Psoas muscle (tissue), 8 donors: Measurements from ENCODE around the gene KIAA1755. TPM values are rescaled to one million over a fixed set of nuclear protein-coding genes. Genes with fewer than 3 reads are reported as not detected.

Experiments
- ATAC-seq, 4 donors: fragments of 200-7000 bp; cut with Tn5 transposase; one replicate each; pipeline ENCODE4 v1.9.1; 2020; ENCODE audit warnings: moderate library complexity in 3 of 4, mild to moderate bottlenecking in 2 of 4
- DNase-seq, 2 donors: peaks; one replicate each; pipeline ENCODE4 v3.0.0-alpha.2; 2020
- H3K27ac ChIP-seq: fragments of 200-600 bp; one replicate; pipeline ENCODE4 v1.8.0; 2022
- H3K27me3 ChIP-seq, 3 donors: fragments of 200-600 bp in 1 of 3; one replicate each; pipeline versions ENCODE4 v1.6.1 to v1.8.0; 2013 to 2022; ENCODE audit warnings: low read length in 2 of 3, mild to moderate bottlenecking in 2 of 3, moderate library complexity in 1 of 3; ENCODE audit not compliant: insufficient read depth in 3 of 3
- H3K36me3 ChIP-seq, 2 donors: fragments of 200-600 bp in 1 of 2; one replicate each; pipeline versions ENCODE4 v1.6.1 to v1.8.0; 2013 to 2022; ENCODE audit warnings: low read depth in 1 of 2, mild to moderate bottlenecking in 1 of 2, moderate library complexity in 1 of 2; ENCODE audit not compliant: insufficient read depth in 1 of 2
- H3K4me1 ChIP-seq: fragments of 200-600 bp; one replicate; pipeline ENCODE4 v1.8.0; 2022
- H3K4me3 ChIP-seq: fragments of 200-600 bp; one replicate; pipeline ENCODE4 v1.8.0; 2022; ENCODE audit warnings: mild to moderate bottlenecking
- H3K9me3 ChIP-seq: fragments of 200-600 bp; one replicate; pipeline ENCODE4 v1.8.0; 2022
- WGBS, 3 donors: extraction: QIAGEN DNeasy Blood & Tissue Kit; methylation state at CpG; one replicate each; pipeline versions ENCODE4 v1.1.6 to v1.1.7; 2013; 5-methylcytosine and 5-hydroxymethylcytosine counted together
- intact Hi-C, 2 donors: fragments of 100-400 bp; cut with DNase I; formaldehyde crosslinking; loops; one replicate each; pipeline versions ENCODE4 v1.11.0 to v1.14.2; 2022
- polyA plus RNA-seq, 3 donors: library from polyadenylated mRNA; stranded (reverse); fragments of 200-250 nt; gene quantifications; one replicate each; pipeline ENCODE4 v1.2.3, GENCODE V29; 2013
- total RNA-seq, 4 donors: library from RNA; stranded (reverse); fragmentation: NEBNext Ultra II Directional in 2 of 4; extraction: Animal tissue kit (Norgen Biotek cat#: 25700) in 2 of 4; gene quantifications; one replicate each; pipeline versions ENCODE4 v1.2.1 to v1.2.4, GENCODE V29; 2021 to 2023
- TF ChIP-seq, protein P1 (sequence below): fragments of 200-600 bp; IDR thresholded peaks from one replicate; pipeline ENCODE4 v1.8.0; 2022; ENCODE audit warnings: antibody characterized with exemption
- donor health status: healthy with polysubstance abuse.
- donor health status: DM: no; HTN: no; CAD: no; lungs with moderate emphysema.
- donor health status: Bipolar disorder and iron deficiency.
- donor health status: healthy.
- donor health status: DM: yes; HTN: yes; CAD: no.
- donor health status: DM: no; HTN: no; CAD: no.
- donor health status: DM: no; HTN: no; CAD: no.
- donor health status: DM: yes; HTN: yes; CAD: no.

The KIAA1755 gene
- total and polyA plus RNA-seq, 7 donors: 0.16 to 2.4 (median 0.29) TPM

DNA sequence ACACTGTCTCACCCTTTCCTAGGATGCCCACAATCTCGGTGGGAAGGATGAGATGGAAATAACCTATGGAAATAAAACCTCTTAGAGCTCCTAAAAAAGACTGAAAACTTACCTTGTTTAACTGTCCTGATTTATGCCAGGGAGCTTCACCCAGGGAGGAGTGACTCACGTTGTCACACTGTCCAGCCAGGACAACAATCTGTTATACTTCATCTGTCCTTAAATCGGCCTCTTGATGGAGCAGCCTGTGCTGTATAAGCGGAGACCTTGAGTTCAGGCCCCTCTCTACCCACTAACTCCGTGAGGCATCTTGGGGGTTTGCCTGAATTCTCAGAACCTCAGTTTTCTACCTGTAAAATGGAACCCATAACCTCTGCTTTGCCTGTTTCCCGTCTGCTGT lies 9.2 kb upstream of the KIAA1755 start:
- H3K4me3 ChIP-seq: no peak overlapping the region
- no peaks in the 10 kb centered on the region for H3K36me3 ChIP-seq
- DNase-seq (no peak), ATAC-seq (no peak)
- 77 to 88% (median 82%) methylated on average over 6 of the region's 6 CpGs for WGBS, 3 donors
- intact Hi-C loops: no loop called here
- H3K27ac ChIP-seq: no peak overlapping the region
- peaks cover 0 to 11% (median 0%) of the 10 kb centered on the region in 3 donors for H3K27me3 ChIP-seq
- H3K9me3 ChIP-seq: no peaks in the 10 kb centered on the region
- TF ChIP-seq, protein P1, sequence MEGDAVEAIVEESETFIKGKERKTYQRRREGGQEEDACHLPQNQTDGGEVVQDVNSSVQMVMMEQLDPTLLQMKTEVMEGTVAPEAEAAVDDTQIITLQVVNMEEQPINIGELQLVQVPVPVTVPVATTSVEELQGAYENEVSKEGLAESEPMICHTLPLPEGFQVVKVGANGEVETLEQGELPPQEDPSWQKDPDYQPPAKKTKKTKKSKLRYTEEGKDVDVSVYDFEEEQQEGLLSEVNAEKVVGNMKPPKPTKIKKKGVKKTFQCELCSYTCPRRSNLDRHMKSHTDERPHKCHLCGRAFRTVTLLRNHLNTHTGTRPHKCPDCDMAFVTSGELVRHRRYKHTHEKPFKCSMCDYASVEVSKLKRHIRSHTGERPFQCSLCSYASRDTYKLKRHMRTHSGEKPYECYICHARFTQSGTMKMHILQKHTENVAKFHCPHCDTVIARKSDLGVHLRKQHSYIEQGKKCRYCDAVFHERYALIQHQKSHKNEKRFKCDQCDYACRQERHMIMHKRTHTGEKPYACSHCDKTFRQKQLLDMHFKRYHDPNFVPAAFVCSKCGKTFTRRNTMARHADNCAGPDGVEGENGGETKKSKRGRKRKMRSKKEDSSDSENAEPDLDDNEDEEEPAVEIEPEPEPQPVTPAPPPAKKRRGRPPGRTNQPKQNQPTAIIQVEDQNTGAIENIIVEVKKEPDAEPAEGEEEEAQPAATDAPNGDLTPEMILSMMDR: no peak
- no peaks in the 10 kb centered on the region for H3K4me1 ChIP-seq

GRCh38 chr20:38269040-38269439 lies 8.5 kb upstream of the KIAA1755 start:
- DNase-seq (no peak), ATAC-seq (no peak)
- intact Hi-C loops: no loop called here
- no peak overlapping the region for H3K27ac ChIP-seq
- H3K4me3 ChIP-seq: no peak overlapping the region
- no peaks in the 10 kb centered on the region for H3K4me1 ChIP-seq
- no peaks in the 10 kb centered on the region for H3K36me3 ChIP-seq
- 93 to 97% (median 96%) methylated on average over 3 of the region's 3 CpGs for WGBS, 3 donors
- no peaks in the 10 kb centered on the region for H3K9me3 ChIP-seq
- peaks cover 0 to 11% (median 0%) of the 10 kb centered on the region in 3 donors for H3K27me3 ChIP-seq
- TF ChIP-seq, protein P1: no peak

DNA sequence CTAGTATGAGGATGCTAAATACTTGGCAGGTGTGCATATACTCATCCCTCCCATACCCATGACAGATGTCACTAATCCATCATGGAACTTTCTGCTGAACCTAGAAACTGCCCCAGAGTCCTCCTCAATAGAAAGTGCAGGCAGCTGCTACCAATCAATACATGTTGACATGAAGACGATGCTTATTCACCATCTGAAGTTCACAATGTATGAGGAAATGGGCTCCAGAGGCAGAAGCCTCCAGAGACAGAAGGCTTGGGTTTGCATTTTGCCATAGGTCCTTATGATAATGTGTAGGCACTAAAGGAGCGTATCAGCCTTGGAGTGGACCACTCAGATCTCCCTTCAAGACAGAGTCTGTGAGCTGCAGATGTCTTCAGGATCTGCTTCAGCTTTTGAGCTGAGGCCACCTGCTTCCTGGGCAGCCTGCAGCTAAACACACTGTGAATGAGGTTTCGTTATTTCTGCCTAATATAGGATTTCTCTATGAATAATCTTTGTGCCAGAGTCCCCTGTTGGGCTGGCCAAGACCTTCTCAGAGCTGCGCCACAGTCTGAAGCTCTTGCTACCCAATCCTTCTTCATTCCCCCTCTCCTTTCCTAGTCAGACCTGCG lies 7.5 kb upstream of the KIAA1755 start:
- H3K9me3 ChIP-seq: no peaks in the 10 kb centered on the region
- intact Hi-C loops: no loop called here
- peaks cover 0 to 16% (median 0%) of the 10 kb centered on the region in 3 donors for H3K27me3 ChIP-seq
- H3K36me3 ChIP-seq: no peaks in the 10 kb centered on the region
- 66 to 70% (median 68%) methylated on average over 5 of the region's 5 CpGs for WGBS, 3 donors
- H3K27ac ChIP-seq: no peak overlapping the region
- no peak for DNase-seq
- H3K4me3 ChIP-seq: no peak overlapping the region
- TF ChIP-seq, protein P1: no peak
- ATAC-seq: no peak
- no peaks in the 10 kb centered on the region for H3K4me1 ChIP-seq

DNA sequence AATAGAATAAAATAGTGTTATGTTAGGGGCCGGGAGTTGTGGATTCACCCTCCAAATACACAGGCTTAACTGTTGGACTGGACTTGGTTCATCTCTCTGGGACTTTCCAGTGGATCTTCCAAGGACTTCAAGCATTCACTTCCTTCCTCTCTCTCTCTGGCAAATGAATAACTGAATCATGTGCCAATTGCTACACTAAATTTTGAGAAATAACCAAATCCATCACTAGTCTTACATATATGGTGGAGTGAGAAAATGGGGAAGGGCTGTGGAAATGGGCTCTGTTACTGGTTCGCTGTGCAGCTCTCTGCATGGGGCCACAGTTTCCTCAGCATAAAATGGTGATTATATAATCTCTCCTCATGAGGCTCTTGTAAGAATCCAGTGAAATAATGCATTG lies 6.8 kb upstream of the KIAA1755 start:
- H3K36me3 ChIP-seq: no peaks in the 10 kb centered on the region
- DNase-seq (no peak), ATAC-seq (no peak)
- intact Hi-C loops: no loop called here
- TF ChIP-seq, protein P1: no peak
- H3K27me3 ChIP-seq: peaks cover 0 to 16% (median 0%) of the 10 kb centered on the region in 3 donors
- H3K4me3 ChIP-seq: no peak overlapping the region
- 53 to 80% (median 55%) methylated on average over 2 of the region's 2 CpGs for WGBS, 3 donors
- H3K9me3 ChIP-seq: no peaks in the 10 kb centered on the region
- H3K27ac ChIP-seq: no peak overlapping the region
- no peaks in the 10 kb centered on the region for H3K4me1 ChIP-seq

DNA sequence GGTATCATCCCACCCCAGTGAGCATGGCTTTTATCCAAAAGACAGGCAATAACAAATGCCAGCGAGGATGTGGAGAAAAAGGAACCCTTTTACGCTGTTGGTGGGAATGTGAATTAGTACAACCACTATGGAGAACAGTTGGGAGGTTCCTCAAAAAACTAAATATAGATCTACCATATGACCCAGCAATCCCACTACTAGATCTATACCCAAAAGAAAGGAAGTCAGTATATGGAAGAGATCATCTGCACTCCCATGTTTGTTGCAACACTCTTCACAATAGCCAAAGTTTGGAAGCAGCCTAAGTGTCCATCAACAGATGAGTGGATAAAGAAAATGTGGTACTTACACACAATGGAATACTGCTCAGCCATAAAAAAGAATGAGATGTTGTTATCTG lies 5.9 kb upstream of the KIAA1755 start:
- 83 to 92% (median 88%) methylated on average over 2 of the region's 2 CpGs for WGBS, 3 donors
- intact Hi-C loops: no loop called here
- TF ChIP-seq, protein P1: no peak
- DNase-seq (no peak), ATAC-seq (no peak)
- H3K27me3 ChIP-seq: peaks cover 0 to 22% (median 0%) of the 10 kb centered on the region in 3 donors
- H3K27ac ChIP-seq: no peak overlapping the region
- no peaks in the 10 kb centered on the region for H3K36me3 ChIP-seq
- H3K9me3 ChIP-seq: no peaks in the 10 kb centered on the region
- no peaks in the 10 kb centered on the region for H3K4me1 ChIP-seq
- H3K4me3 ChIP-seq: no peak overlapping the region
